Astrocyte of the hippocampus (primary cell): ENCODE measurements around the gene DDX31.
"Not testable (repeated sequence)": the region's sequence is repeated elsewhere in the genome, so short reads cannot be mapped to it uniquely, and the experiment has no call there.

Experiments used
- DNase-seq: peaks from one replicate; pipeline ENCODE4 v3.0.0; 2011; ENCODE audit warnings: low read depth, low spot score

The DDX31 gene

DNA sequence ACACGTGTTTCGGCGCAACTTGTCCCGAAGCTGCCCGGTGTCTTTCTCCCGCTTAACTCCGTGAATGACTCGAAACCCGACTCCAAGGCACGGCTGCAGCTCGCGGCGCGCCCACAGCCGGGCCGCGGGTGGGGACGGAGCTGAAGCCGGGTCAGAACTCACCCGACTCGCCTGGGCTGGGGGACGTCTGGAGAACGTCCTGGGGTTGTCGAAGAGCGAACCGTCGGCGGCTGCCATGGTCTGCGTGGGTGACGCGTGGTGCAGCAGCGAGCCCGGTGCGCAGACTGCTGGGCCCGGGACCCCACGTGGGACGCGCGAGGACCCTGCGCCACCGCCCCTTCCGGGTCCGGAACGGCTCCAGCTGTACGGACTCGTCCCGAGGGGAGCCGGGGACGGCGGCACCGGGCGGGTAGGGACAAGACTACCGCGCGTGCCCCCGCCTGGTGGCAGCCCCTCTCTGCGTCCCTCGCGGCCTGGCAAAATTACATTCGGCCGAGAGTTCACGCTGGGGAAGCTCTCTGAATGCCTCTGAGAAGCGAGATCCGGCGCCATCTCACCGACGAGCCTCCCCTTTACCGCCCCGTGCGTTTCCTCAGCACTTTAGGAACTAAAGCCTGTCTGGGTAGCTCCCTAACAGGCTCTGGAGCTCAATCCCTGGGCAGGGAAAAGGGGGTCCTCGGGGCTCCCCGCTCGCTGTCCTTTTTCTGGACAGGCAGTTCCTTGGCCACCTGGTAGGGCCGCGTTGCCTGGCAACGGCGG, at the start of gene DDX31:
Gene DDX31, minus strand, starts transcription at position 286 of the 759 bp plus-strand sequence. Its CDS starts 49 bp downstream, at position 237.
- peak; percentile 92 for DNase-seq

DNA sequence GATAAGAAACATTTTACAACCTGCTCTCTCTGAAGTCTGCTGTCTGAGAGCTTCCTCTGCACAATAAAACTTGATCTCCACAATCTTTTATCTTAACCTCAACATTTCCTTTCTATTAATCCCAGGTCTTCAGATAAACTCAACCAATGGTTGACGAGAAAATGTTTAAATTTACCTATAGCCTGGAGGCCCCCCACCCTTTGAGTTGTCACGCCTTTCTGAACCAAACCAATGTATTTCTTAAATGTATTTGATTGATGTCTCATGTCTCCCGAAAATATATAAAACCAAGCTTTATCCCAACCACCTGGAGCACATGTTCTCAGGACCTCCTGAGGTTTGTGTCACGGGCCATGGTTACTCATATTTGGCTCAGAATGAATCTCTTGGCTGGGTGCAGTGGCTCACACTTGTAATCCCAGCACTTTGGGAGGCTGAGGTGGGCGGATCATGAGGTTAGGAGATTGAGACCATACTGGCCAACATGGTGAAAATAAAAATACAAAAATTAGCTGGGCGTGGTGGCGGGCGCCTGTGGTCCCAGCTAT, 48.7 kb upstream of the DDX31 start:
- DNase-seq = not testable (repeated sequence)

DNA sequence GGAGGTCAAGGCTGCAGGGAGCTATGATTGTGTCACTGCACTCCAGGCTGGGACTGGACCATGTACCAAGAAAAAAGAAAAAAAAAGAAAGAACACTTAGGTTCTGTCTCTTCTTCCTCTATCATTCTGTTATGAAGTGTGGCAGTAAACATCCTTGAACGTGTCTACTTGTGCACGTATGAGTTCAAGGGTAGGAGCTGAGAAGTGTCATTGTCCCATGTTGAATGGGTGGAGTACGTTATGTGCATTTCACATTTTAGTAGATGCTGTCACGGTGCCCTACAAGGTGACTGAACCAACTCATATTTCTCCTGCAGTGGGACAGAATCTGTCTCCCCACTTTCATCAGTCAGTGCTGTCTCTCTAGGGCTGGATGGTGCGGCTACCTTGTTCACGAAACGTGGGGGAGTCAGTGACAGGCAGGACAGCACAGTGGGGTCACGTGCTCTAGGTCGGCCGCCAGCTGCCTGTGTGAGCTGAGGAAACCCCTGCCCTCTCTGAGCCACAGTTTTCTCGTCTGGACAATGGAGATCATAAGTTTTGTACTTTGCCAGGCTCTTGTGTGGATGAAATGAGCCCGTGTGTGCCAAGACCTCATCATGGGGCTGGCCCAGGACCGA, 47.7 kb upstream of the DDX31 start:
- DNase-seq = no peak

DNA sequence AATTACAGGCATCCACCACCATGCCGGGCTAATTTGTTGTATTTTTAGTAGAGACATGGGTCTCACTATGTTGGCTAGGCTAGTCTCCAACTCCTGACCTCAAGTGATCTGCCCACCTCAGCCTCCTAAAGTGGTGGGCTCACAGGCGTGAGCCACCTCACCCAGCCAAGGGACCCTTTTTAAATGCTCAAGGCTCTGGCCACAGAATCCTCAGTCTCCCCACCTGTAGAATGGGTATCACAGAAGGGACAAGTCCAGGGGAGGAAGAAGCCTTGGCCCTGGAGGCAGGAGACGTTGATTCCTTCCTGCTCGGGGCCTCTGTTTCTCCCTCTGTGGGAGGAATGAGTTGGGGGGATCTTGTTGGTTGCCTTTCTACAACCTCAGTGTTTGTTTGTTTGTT, 46.2 kb upstream of the DDX31 start:
- DNase-seq = no peak

DNA sequence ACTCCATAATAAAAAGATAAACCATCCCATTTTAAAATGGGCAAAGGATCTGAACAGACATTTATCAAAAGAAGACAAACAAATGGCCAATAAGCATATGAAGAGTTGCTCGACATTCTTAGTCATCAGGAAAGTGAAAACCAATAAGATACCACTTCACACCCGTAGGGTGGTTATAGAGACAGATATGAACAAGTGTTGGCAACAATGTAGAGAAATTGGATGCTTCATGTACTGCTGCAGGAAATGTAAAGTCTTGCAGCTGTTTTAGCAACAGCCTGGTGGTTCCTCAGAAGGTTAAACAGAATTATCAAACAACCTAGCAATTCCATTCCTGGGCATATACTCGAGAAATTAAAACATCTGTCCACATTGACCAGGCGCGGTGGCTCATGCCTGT, 43.0 kb upstream of the DDX31 start:
- DNase-seq = no peak

DNA sequence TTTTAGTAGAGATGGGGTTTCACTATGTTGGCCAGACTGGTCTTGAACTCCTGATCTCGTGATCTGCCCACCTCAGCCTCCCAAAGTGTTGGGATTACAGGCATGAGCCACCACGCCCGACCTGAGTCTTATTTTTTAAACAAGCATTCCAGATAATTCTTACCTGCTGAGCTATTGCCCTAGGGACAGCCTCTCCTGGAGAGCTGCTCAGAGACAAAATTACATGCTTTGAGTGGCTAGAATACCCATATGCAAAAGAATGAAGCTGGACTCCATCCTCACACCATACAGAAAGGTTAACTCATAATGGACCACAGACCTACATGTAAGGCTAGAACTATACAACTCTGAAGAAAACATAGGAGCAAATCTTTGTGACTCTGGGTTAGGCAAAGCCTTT, 42.1 kb upstream of the DDX31 start:
- DNase-seq = no peak

DNA sequence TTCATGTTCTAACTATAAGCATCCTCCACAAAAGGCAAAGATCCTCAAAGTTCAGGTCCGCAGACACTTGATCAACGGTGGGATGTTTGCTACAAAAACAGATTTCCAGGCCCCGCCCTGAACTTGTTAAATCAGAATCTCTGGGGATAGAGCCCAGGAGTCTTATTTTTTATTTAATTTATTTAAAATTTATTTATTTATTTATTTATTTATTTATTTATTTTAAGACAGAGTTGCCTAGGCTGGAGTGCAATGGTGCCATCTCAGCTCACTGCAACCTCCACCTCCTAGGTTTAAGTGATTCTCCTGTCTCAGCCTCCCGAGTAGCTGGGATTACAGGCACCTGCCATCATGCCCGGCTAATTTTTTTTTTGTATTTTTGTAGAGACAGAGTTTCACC, 41.4 kb upstream of the DDX31 start:
- DNase-seq = not testable (repeated sequence)

DNA sequence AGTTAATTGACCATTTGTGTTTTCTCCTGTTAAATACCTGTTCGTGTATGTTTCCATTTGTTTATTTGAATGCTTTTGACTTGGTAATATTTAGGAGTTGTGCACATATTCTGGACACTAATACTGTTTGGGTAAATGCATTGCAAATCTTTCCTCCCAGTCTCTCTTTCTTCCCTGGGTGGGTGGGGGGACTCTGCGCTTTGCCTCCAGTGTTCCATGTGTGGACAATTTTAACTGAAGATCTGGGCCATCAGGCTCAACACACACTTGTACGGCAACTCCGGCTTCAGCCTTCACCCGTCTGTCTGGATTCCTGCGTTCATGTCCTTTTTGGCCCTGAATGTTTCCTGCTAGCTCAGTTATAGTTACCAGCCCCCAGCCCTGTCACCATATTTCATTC, 40.5 kb upstream of the DDX31 start:
- no peak for DNase-seq

DNA sequence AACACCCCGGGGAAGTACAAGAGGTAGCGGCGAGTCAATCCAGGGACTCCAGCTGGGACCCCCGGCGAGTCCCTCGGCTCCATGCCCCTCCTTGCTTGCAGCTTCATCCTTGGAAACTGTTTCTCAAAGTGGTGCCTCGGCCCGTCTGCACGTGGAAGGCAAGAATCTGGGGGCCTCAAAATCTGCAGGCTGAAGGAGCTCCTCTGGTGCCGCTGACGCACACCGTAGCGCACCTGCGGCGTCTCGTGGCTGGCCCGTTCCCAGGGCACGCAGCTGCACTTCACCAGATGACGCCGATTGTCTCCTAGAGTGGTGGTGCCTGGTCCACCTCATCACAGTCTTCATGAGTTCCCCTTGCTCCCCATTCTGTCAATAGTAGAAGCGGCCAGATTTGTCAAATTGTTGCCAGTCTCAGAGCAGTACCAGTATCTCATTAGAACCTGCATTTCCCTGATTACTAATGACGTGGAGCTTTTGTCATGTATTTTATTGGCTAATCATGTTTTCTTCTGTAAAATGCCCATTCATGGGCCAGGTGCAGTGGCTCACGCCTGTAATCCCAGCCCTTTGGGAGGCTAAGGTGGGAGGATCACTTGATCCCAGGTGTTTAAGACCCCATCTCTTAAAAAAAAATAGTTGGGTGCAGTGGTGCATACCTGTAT, 39.1 kb upstream of the DDX31 start:
- DNase-seq = no peak

DNA sequence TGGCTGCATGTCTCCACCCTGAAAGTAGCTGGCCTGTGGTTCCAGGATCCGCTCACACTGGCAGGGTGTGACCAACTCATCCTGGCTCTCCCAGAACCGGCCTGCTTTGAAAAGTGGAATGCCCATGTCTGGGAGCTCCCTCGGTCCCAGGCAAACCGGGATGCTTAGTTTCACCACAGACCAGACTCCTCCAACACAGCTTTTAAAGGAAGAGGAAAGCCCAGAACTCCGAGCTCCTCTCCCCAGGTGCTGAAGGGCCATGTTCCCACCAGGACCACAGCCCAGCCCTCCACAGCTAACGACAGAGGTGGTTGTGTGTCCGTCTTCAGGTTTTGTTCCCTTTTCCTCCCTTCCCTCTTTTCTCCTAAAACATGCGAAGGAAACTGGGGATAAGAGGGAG, 38.5 kb upstream of the DDX31 start:
- DNase-seq = no peak

DNA sequence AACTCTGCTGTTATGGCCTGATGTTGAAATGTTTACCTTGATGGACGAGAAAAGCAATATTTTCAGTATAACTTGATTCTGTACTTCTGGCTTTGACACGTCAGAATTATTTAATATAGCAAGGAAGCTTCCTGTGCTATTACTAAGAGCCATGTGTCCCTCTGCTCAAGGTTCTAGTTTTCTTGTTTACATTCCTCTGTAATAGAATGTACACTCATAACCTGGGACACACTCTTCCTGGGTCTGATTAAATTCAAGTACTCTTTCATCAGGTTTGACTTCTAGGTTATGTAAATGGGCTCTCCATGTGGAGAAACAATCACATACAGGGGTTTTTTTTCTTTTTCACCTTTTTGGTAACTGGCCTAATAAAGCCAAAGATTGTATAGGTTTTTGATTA, 33.6 kb upstream of the DDX31 start:
- no peak for DNase-seq

DNA sequence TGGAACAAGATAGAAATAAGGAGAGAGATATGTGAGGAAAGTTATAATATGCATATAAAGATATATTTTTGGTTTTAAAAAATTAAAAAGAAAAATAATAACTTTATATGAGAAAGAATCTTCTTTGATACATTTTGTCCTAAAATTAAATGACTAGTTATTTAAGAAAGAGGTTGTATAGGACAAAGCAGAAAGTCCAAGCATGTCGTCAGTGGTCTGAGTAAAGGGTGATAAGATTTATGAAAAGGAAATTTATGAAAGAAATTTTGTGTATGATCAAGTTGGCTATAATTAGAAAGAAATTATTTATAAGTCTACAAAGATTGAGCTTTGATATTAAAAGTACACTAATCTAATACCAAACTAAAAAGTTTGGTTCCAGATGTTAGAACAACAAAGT, 32.5 kb upstream of the DDX31 start:
- DNase-seq = no peak

DNA sequence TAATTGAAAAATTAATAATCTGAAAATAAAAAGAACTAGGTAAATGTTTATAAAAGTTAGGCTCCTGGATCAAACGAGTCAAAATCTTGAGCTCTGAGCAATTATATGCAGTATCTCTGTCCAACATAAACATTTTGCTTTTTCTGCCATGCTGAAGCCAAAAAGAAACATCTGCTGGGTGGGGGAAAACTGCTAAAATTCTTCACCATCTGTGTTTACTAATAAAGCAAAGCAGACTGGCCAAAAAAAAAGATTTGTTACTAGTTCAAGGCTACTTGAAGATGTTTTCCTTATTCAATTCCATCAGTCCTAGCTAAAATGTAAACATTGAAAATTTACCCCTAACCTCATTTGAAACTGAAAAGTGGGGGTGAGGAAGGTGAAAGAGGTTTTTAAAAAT, 30.2 kb upstream of the DDX31 start:
- DNase-seq = no peak

DNA sequence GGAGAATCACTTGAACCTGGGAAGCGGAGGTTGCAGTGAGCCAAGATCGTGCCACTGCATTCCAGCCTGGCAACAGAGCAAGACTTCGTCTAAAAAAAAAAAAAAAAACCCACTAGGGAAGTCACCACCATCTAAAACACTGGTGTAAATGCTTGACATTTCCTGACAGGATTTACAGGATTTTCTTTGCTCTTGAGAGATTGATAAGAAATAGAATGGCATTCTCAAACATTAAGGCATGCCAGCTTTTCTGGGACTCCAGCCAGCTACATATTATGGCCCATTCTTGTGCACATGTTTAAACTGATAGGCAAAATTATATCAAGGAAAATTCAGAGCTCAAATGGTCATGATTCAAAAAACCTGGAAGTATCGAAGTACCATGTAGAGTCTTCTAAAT, 29.2 kb upstream of the DDX31 start:
- DNase-seq = peak; percentile 12

DNA sequence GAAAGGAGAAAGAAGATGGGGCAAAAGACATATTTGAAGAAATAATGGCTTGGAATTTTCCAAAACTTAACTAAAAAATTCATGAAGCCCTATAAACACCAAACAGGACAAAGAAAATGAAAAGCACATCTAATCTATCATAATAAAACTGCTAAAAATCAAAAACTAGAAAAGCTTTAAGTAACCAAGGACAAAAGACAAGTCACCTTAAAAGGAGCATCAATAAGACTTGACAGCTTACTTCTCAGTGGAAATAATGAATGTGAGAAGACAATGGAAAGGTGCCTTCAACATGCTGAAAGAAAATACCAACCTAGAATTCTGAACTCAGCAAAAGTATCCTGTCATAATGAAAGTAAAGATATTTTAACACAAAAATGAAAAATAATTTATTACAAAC, 27.4 kb upstream of the DDX31 start:
- no peak for DNase-seq

DNA sequence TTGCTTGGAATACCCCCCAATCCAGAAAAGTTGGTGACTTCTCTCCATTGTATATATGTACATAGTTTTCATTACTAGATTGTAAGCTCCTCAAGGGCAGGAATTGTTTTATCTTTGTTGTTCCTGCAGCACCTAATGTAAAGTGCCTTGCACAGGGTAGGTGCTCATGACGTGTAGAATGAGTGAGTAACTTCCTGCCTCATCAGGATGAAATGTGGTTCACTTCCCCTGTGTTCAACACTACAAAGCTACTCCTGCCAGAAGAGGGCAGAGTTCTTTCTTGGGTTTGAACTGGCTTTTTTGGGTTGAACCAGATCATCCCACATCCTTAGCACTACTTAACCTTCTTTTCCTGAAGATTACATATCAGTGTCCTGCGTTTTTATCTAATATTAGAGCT, 24.4 kb upstream of the DDX31 start:
- DNase-seq = no peak

DNA sequence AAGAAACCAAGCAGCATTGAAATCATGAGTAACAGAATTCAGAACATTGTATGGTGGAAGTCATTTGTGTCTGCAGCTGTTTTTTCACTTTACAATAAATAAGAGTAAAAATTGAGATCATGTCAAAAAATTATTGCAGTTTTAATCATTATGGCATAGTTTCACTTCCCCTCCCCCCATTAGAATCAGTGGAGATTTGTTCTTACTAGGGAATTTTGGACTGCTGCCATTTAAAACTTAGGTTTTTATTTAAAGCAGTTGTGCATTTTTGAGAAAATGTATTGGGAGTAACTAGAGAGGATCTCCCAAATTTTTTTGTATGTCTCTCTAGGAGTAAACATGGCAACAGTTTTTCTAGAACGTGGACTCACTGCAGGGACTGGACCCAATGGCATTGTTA, 20.9 kb upstream of the DDX31 start:
- DNase-seq = no peak

DNA sequence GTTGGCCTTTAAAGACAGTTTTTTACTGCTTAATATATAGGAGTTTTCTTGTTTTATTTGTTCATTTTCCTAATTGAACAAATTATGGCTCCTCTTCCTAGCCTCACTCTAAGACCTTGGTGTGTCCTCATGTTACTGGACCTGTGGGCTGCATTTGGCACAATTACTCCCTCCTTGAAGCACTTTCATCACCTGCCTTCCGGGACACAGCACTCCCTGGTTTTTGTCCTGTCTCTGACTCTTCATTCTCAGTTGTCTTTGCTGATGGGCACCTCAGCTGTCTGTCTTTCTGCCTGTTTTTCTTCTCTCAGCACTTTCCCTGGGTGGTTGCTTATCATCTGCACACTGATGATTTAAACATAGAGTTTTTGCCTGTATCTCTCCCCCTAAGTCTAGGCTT, 14.1 kb upstream of the DDX31 start:
- DNase-seq = no peak

DNA sequence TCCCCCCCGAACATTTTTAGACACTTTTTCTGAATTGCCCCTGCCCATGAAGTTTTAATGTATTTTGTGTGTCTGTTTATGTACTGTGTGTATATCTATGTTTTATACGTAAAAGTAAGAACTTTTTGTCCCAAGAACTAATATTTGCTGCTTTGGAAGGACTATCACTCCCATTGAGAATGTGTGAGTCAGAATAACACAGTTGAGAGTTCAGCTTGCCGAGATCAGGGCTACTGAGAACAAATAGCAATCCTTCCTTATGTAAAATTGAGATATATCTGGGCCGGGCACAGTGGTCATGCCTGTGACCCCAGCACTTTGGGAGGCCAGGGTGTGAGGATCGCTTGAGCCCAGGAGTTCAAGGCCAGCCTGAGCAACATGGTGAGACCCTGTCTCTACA, 11.8 kb upstream of the DDX31 start:
- no peak for DNase-seq

DNA sequence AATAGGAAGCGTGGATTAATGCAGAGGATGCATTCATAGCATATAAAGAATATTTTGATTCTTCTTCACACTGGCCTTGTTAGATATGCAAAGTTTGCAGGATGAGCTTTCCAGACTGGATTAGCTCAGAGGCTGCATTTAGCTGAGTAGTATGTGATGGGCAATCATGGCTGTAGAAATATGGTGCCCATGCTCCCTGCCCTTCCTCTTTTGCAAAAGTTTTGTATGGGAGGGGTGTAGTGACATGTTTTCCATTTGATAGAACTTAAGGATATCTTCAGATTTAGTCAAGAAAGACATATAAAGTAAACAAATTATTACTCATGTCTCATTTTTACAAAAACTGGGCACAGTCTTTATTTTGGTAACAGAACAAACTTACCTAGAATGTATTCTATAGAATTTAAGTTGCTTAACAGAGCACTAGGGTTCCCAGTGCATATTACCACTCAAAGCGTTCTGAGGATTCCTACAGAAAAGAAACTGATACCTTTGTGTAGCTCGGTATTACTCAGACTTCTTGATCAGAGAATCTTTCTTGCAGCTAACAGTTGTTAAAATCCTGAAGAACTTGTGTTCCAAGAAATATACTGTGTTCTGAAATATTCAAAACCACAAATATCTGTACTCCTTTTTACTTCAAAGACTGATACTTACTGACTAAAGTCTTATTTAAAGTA, 10.3 kb upstream of the DDX31 start:
- DNase-seq = no peak

DNA sequence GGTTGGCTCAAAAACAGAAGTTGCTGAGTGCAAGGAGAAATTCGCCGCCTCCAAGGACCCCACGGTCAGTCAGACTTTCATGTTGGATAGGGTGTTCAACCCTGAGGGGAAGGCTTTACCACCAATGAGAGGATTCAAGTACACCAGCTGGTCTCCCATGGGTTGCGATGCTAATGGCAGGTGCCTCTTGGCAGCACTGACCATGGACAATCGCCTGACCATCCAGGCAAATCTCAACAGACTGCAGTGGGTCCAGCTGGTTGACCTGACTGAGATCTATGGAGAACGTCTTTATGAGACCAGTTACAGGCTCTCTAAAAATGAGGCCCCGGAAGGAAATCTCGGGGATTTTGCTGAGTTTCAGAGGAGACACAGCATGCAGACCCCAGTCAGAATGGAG, 8.2 kb upstream of the DDX31 start:
- DNase-seq = no peak

DNA sequence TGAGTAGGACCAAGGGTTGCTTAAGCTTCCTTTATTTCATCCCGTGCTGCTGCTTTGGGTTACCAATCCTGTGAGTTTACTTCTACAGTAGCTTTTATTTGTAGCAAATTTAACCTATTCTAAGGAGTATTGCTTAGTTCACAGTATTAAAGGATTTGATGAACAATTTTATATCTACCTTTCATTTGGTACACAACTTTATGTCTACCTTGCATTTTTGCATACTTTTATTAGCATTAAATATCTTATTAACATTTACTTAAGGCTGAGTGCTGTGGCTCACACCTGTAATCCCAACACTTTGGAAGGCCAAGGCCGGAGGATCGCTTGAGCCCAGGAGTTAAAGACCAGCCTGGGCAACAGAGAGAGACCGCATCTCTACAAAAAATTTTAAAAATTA, 4.7 kb upstream of the DDX31 start:
- DNase-seq = no peak
